H1 (cell line): ENCODE results near the gene DISC1. TPM values are rescaled to one million over a fixed set of nuclear protein-coding genes. Genes with fewer than 3 reads are reported as not detected.

Source experiments
- CTCF ChIA-PET: fragments of 300-600 bp; sonication (Branson Sonifier 250); formaldehyde crosslinking; loops from one replicate; lab custom pipeline; 2021; ENCODE audit not compliant: partially characterized antibody; lab: Charles Lee
- POLR2A ChIA-PET: fragments of 300-600 bp; sonication (Branson Sonifier 250); formaldehyde crosslinking; loops from one replicate; lab custom pipeline; 2021; ENCODE audit warnings: inconsistent platforms; ENCODE audit not compliant: partially characterized antibody; lab: Charles Lee
- DNase-seq, 2 experiments: peaks; one replicate each; pipeline versions ENCODE4 v3.0.0 to v3.0.0-alpha.2; 2010 to 2022; ENCODE audit warnings: low spot score in 2 of 2, low read depth in 1 of 2, mixed read lengths in 1 of 2
- FAIRE-seq: peaks from 2 replicates; lab custom pipeline; 2011; peaks lifted over from hg19 to GRCh38; lab: Jason Lieb, UNC
- H2AFZ ChIP-seq: 2 replicates; pipeline ENCODE4 v1.8.1; 2012; ENCODE audit warnings: low read length, inconsistent platforms
- H2AK5ac ChIP-seq: 2 replicates; pipeline ENCODE4 v1.6.1; 2013; ENCODE audit warnings: low read depth, low read length
- H2BK120ac ChIP-seq: replicated peaks from 2 replicates; pipeline ENCODE3; 2013; ENCODE audit warnings: low read depth, low read length, inconsistent platforms
- H2BK12ac ChIP-seq: 2 replicates; pipeline ENCODE4 v1.6.1; 2013; ENCODE audit warnings: low read depth, low read length
- H2BK15ac ChIP-seq: 2 replicates; pipeline ENCODE4 v1.6.1; 2013; ENCODE audit warnings: low read length
- H2BK20ac ChIP-seq: 2 replicates; pipeline ENCODE4 v1.6.1; 2013; ENCODE audit warnings: low read length
- H2BK5ac ChIP-seq: 2 replicates; pipeline ENCODE4 v1.6.1; 2013; ENCODE audit warnings: low read depth, low read length
- H3K14ac ChIP-seq: 2 replicates; pipeline ENCODE4 v1.6.1; 2013; ENCODE audit warnings: inconsistent platforms; ENCODE audit not compliant: insufficient read length
- H3K18ac ChIP-seq: 2 replicates; pipeline ENCODE4 v1.6.1; 2013; ENCODE audit warnings: low read length; ENCODE audit errors: extremely low read depth
- H3K23ac ChIP-seq: 2 replicates; pipeline ENCODE4 v1.6.1; 2013; ENCODE audit warnings: inconsistent platforms; ENCODE audit not compliant: insufficient read length
- H3K23me2 ChIP-seq: 2 replicates; pipeline ENCODE4 v1.6.1; 2013; ENCODE audit warnings: low read depth, low read length
- H3K27ac ChIP-seq: 2 replicates; pipeline ENCODE4 v1.6.1; 2011; ENCODE audit warnings: low read depth, low read length, inconsistent platforms
- H3K27me3 ChIP-seq, 4 experiments: replicated peaks in 1 of 4; 1 replicate in 1 of 4; 2 replicates in 3 of 4; pipeline versions ENCODE4 v1.6.1 to v1.8.1; 2011 to 2013; ENCODE audit warnings: low read length in 3 of 4, mild to moderate bottlenecking in 3 of 4, inconsistent platforms in 2 of 4, mixed read lengths in 2 of 4, moderate library complexity in 1 of 4; ENCODE audit not compliant: control insufficient read depth in 3 of 4, insufficient read depth in 3 of 4; ENCODE audit errors: extremely low read depth in 1 of 4
- H3K36me3 ChIP-seq, 4 experiments: 2 replicates each; pipeline versions ENCODE4 v1.6.1 to v1.8.1; 2011 to 2013; ENCODE audit warnings: mild to moderate bottlenecking in 4 of 4, low read length in 3 of 4, moderate library complexity in 2 of 4, control low read depth in 1 of 4, inconsistent platforms in 1 of 4; ENCODE audit not compliant: insufficient read depth in 4 of 4, control insufficient read depth in 2 of 4
- H3K4ac ChIP-seq: replicated peaks from 2 replicates; pipeline ENCODE3; 2013; ENCODE audit warnings: low read length, low read depth, mixed read lengths, inconsistent platforms; ENCODE audit not compliant: insufficient read length
- H3K4me1 ChIP-seq, 4 experiments: replicated peaks in 1 of 4; 1 replicate in 1 of 4; 2 replicates in 3 of 4; pipeline versions ENCODE4 v1.6.1 to v1.8.1; 2011 to 2013; ENCODE audit warnings: low read length in 3 of 4, inconsistent platforms in 2 of 4, mixed read lengths in 1 of 4; ENCODE audit not compliant: insufficient read depth in 4 of 4, control insufficient read depth in 3 of 4
- H3K4me2 ChIP-seq, 2 experiments: 2 replicates each; pipeline versions ENCODE4 v1.6.1 to v1.8.1; 2011 to 2013; ENCODE audit warnings: low read depth in 2 of 2, low read length in 2 of 2, control low read depth in 1 of 2, inconsistent platforms in 1 of 2, mild to moderate bottlenecking in 1 of 2; ENCODE audit not compliant: insufficient read depth in 1 of 2
- H3K4me3 ChIP-seq, 4 experiments: fragments of 200-600, 300-600 bp in 1 of 4; sonication (generic), shearing (Covaris generic), sonication (Bioruptor Twin) in 1 of 4; 2 replicates each; pipeline versions ENCODE4 v1.5.1 to v1.8.1; 2011 to 2016; ENCODE audit warnings: low read length in 4 of 4, low read depth in 3 of 4, control low read depth in 2 of 4, inconsistent platforms in 2 of 4, mild to moderate bottlenecking in 2 of 4, mixed read lengths in 1 of 4, moderate library complexity in 1 of 4; ENCODE audit not compliant: insufficient read depth in 2 of 4; ENCODE audit errors: extremely low read depth in 1 of 4
- H3K56ac ChIP-seq: replicated peaks from 2 replicates; pipeline ENCODE3; 2013; ENCODE audit warnings: low read depth, mild to moderate bottlenecking, mixed read lengths, low read length, inconsistent platforms; ENCODE audit not compliant: insufficient read length
- H3K79me1 ChIP-seq: 2 replicates; pipeline ENCODE4 v1.6.1; 2013; ENCODE audit warnings: low read depth, low read length, control low read depth
- H3K79me2 ChIP-seq, 2 experiments: 2 replicates each; pipeline versions ENCODE4 v1.6.1 to v1.8.1; 2012 to 2013; ENCODE audit warnings: low read length in 2 of 2, mild to moderate bottlenecking in 2 of 2, inconsistent platforms in 1 of 2; ENCODE audit not compliant: insufficient read depth in 2 of 2, control insufficient read depth in 1 of 2
- H3K9ac ChIP-seq, 4 experiments: replicated peaks in 1 of 4; 1 replicate in 1 of 4; 2 replicates in 3 of 4; pipeline versions ENCODE4 v1.6.1 to v1.8.1; 2011 to 2013; ENCODE audit warnings: low read depth in 3 of 4, low read length in 3 of 4, control low read depth in 2 of 4, mild to moderate bottlenecking in 2 of 4, moderate library complexity in 2 of 4, inconsistent platforms in 1 of 4; ENCODE audit errors: extremely low read depth in 1 of 4
- H3K9me3 ChIP-seq, 2 experiments: 2 replicates each; pipeline versions ENCODE4 v1.6.1 to v1.8.1; 2012 to 2013; ENCODE audit warnings: mild to moderate bottlenecking in 2 of 2, moderate library complexity in 2 of 2, control low read depth in 1 of 2, inconsistent platforms in 1 of 2, low read depth in 1 of 2, low read length in 1 of 2, mixed read lengths in 1 of 2; ENCODE audit not compliant: insufficient read depth in 2 of 2
- H4K20me1 ChIP-seq, 2 experiments: replicated peaks in 1 of 2; 2 replicates each; pipeline versions ENCODE3 to v1.8.1; 2011 to 2013; ENCODE audit warnings: inconsistent platforms in 2 of 2, low read length in 2 of 2, mild to moderate bottlenecking in 1 of 2; ENCODE audit not compliant: insufficient read depth in 2 of 2, control insufficient read depth in 1 of 2
- H4K5ac ChIP-seq: 2 replicates; pipeline ENCODE4 v1.6.1; 2013; ENCODE audit warnings: low read length, low read depth, mixed read lengths, inconsistent platforms; ENCODE audit not compliant: insufficient read length
- H4K8ac ChIP-seq: 2 replicates; pipeline ENCODE4 v1.8.0; 2013; ENCODE audit warnings: mild to moderate bottlenecking, moderate library complexity, low read length, inconsistent platforms; ENCODE audit not compliant: insufficient read depth; ENCODE audit errors: extremely low read depth
- H4K91ac ChIP-seq: replicated peaks from 2 replicates; pipeline ENCODE3; 2013; ENCODE audit warnings: low read length, mixed read lengths, inconsistent platforms; ENCODE audit not compliant: insufficient read length
- CBX5 ChIP-seq: fragments of 300-800, 300-1000 bp; sonication (generic); IDR thresholded peaks from 2 replicates; pipeline ENCODE4 v1.7.1; 2016; ENCODE audit warnings: antibody characterized with exemption, low read length, low read depth
- CBX8 ChIP-seq: fragments of 300-800, 300-1000 bp; sonication (generic); IDR thresholded peaks from 2 replicates; pipeline ENCODE4 v1.7.1; 2016; ENCODE audit warnings: low read depth, low read length, borderline replicate concordance
- CEBPB ChIP-seq: IDR thresholded peaks from 2 replicates; pipeline ENCODE4 v1.6.1; 2012; ENCODE audit warnings: low read depth, low read length
- CHD2 ChIP-seq: IDR thresholded peaks from 2 replicates; pipeline ENCODE4 v1.6.1; 2012; ENCODE audit warnings: low read length, improper control_type of control experiment
- EGR1 ChIP-seq: IDR thresholded peaks from 2 replicates; pipeline ENCODE4 v1.6.1; 2011; ENCODE audit warnings: low read depth, low read length, borderline replicate concordance
- EP300 ChIP-seq, 2 experiments: IDR thresholded peaks; 1 replicate in 1 of 2; 2 replicates in 1 of 2; pipeline ENCODE4 v1.6.1; 2011 to 2012; ENCODE audit warnings: low read depth in 2 of 2, low read length in 2 of 2, mild to moderate bottlenecking in 2 of 2, borderline replicate concordance in 1 of 2, inconsistent platforms in 1 of 2, moderate library complexity in 1 of 2
- EZH2 ChIP-seq: fragments of 200-600 bp; sonication (generic); IDR thresholded peaks from 2 replicates; pipeline ENCODE4 v1.7.1; 2012; ENCODE audit warnings: low read depth, mild to moderate bottlenecking, moderate library complexity, low read length, inconsistent platforms; ENCODE audit not compliant: severe bottlenecking
- FOSL1 ChIP-seq: IDR thresholded peaks from 2 replicates; pipeline ENCODE4 v1.6.1; 2011; ENCODE audit warnings: mild to moderate bottlenecking, low read depth, low read length, moderate library complexity; ENCODE audit not compliant: insufficient read depth
- POLR2AphosphoS5 ChIP-seq: IDR thresholded peaks from 2 replicates; pipeline ENCODE4 v1.6.1; 2011; ENCODE audit warnings: low read depth, low read length
- SP1 ChIP-seq: IDR thresholded peaks from 2 replicates; pipeline ENCODE4 v1.6.1; 2011; ENCODE audit warnings: low read depth, low read length
- SP2 ChIP-seq: IDR thresholded peaks from 2 replicates; pipeline ENCODE4 v1.6.1; 2012; ENCODE audit warnings: mild to moderate bottlenecking, low read length, inconsistent platforms
- WGBS, 2 experiments: shearing (Covaris generic) in 1 of 2; methylation state at CpG; one replicate each; pipeline versions ENCODE4 v1.1.6 to v1.1.7; 2013 to 2015; ENCODE audit warnings: low lambda C conversion rate in 2 of 2, mixed read lengths in 2 of 2, inconsistent platforms in 1 of 2, low coverage in 1 of 2, missing lambda C conversion rate in 1 of 2; ENCODE audit not compliant: insufficient replicate concordance in 2 of 2, insufficient coverage in 1 of 2, insufficient read length in 1 of 2; ENCODE audit errors: extremely low coverage in 1 of 2, missing lambda C conversion rate in 1 of 2; 5-methylcytosine and 5-hydroxymethylcytosine counted together
- polyA plus RNA-seq, 7 experiments: library from polyadenylated mRNA; depleted of rRNA in 3 of 7; stranded (reverse) in 5 of 7; unstranded in 2 of 7; fragments of >200 nt in 5 of 7; fragments of 200-250 nt in 2 of 7; gene quantifications; 1 replicate in 5 of 7; 2 replicates in 1 of 7; 4 replicates in 1 of 7; pipeline versions ENCODE4 v1.2.1 to v1.2.3, GENCODE V29; 2011 to 2013; ENCODE audit warnings: missing spikeins in 2 of 7, mixed read lengths in 2 of 7
- total RNA-seq: library from RNA; stranded (reverse); fragmentation: NEBNext Ultra II Directional; extraction: Animal tissue kit (Norgen Biotek cat#: 25700); gene quantifications from 2 replicates; pipeline ENCODE4 v1.2.1, GENCODE V29; 2021
- TF ChIP-seq, protein P1 (sequence below): IDR thresholded peaks from 2 replicates; pipeline ENCODE4 v1.6.1; 2012; ENCODE audit warnings: low read length, inconsistent platforms
- TF ChIP-seq, protein P2 (sequence below): IDR thresholded peaks from 2 replicates; pipeline ENCODE4 v1.6.1; 2012; ENCODE audit warnings: inconsistent platforms

DISC1 gene
- total and polyA plus RNA-seq, 2 of the 8 experiments (the other 6 are each of a cell fraction or from before 2014, with no cell fraction given), result 1.1 to 3.5 TPM

DNA sequence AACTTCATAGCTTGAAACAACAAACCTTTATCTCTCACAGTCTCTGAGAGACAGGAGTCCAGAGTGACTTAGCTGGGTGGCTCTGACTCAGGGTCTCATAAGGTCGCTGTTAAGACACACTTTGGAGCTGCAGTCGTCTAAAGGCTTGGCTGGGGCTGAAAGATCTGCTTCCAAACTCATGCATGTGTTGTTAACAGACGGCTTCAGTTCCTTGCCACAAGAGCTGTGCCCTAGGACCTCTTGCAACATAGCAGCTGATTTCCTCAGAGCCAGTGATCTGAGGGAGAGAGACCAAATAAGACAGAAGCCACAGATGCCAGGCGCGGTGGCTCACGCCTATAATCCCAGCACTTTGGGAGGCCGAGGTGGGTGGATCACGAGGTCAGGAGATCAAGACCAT is 176.8 kb downstream of the DISC1 start:
- Histone ChIP-seq H2AFZ (no peak overlapping the region), H2BK5ac (no peak overlapping the region), H3K4ac (no peak overlapping the region), H4K8ac (no peak overlapping the region), H3K36me3 (no peaks in the 10 kb centered on the region), H3K79me1 (no peaks in the 10 kb centered on the region), H2BK20ac (no peak overlapping the region), H3K14ac (no peak overlapping the region), H3K79me2 (no peaks in the 10 kb centered on the region), H3K23me2 (no peaks in the 10 kb centered on the region), H2AK5ac (no peak overlapping the region), H4K5ac (no peak overlapping the region), H3K4me2 (no peak overlapping the region), H3K4me1 (peaks cover 0 to 2% (median 0%) of the 10 kb centered on the region in 4 experiments; a peak in 1 of 7 replicates), H3K27me3 (no peaks in the 10 kb centered on the region), H3K23ac (no peak overlapping the region), H2BK15ac (no peak overlapping the region), H3K56ac (no peak overlapping the region), H2BK12ac (no peak overlapping the region), H4K91ac (no peak overlapping the region), H2BK120ac (no peak overlapping the region), H3K27ac (no peak overlapping the region), H4K20me1 (no peaks in the 10 kb centered on the region), H3K4me3 (no peak overlapping the region), H3K18ac (no peak overlapping the region), H3K9me3 (no peaks in the 10 kb centered on the region), H3K9ac (no peak overlapping the region)
- ChIA-PET CTCF (interaction anchor here (1.0 to 1.8 kb wide), 3 partner anchors 46 to 78 kb away, joined by 4 to 6 read pairs (median 4); no protein-coding TSS in a partner anchor), POLR2A (no interaction called here)
- FAIRE-seq (no peak), DNase-seq (no peak)
- 77% methylated on average over 8 of the region's 8 CpGs; no CpG with 5 or more reads in 1 of the 2 experiments for WGBS, 2 experiments
- TF ChIP-seq CEBPB, result no peak
- TF ChIP-seq CBX8, result no peak
- no peak for TF ChIP-seq EZH2
- no peak for TF ChIP-seq EGR1
- TF ChIP-seq CHD2, result no peak
- no peak for TF ChIP-seq FOSL1
- no peak for TF ChIP-seq SP2
- TF ChIP-seq, protein P1, sequence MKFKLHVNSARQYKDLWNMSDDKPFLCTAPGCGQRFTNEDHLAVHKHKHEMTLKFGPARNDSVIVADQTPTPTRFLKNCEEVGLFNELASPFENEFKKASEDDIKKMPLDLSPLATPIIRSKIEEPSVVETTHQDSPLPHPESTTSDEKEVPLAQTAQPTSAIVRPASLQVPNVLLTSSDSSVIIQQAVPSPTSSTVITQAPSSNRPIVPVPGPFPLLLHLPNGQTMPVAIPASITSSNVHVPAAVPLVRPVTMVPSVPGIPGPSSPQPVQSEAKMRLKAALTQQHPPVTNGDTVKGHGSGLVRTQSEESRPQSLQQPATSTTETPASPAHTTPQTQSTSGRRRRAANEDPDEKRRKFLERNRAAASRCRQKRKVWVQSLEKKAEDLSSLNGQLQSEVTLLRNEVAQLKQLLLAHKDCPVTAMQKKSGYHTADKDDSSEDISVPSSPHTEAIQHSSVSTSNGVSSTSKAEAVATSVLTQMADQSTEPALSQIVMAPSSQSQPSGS, result no peak
- no peak for TF ChIP-seq SP1
- no peak for TF ChIP-seq EP300 (IDR thresholded peaks at IDR 0.05; ENCODE audit: borderline replicate concordance in 1 of 2, low read depth in 2 of 2, low read length in 2 of 2)
- no peak for TF ChIP-seq POLR2AphosphoS5
- TF ChIP-seq CBX5, result no peak
- TF ChIP-seq, protein P2, sequence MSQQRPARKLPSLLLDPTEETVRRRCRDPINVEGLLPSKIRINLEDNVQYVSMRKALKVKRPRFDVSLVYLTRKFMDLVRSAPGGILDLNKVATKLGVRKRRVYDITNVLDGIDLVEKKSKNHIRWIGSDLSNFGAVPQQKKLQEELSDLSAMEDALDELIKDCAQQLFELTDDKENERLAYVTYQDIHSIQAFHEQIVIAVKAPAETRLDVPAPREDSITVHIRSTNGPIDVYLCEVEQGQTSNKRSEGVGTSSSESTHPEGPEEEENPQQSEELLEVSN, result no peak
